Astrocyte of the cerebellum (primary cell): ENCODE results near the gene FLNB.
A peak's percentile ranks its signal among the peaks of the same experiment; 100 is the strongest.

Experiments
- DNase-seq: peaks from one replicate; pipeline ENCODE4 v3.0.0-alpha.2; 2011; ENCODE audit warnings: low read depth
- H3K4me3 ChIP-seq: 2 replicates; pipeline ENCODE4 v1.5.1; 2011; ENCODE audit warnings: mild to moderate bottlenecking, low read depth, low read length, moderate library complexity
- CTCF ChIP-seq: IDR thresholded peaks from 2 replicates; pipeline ENCODE4 v1.5.1; 2012; ENCODE audit warnings: low read length, low read depth, moderate library complexity, mild to moderate bottlenecking; ENCODE audit errors: missing control alignments
- in situ Hi-C: cut with HindIII; loops from 2 replicates; pipeline ENCODE4 v1.10.0; 2017; ENCODE audit warnings: low sequenced_read_pairs

The FLNB gene

GRCh38 chr3:58161435-58162398 lies 153.5 kb downstream of the FLNB start:
- peak; percentile 85 for DNase-seq
- TF ChIP-seq CTCF, result no peak
- in situ Hi-C loops, result loop anchor here (10.0 to 25.0 kb wide), 2 partner anchors 149 to 217 kb away; partner anchors contain the start of gene FLNB

GRCh38 chr3:58163234-58163633 lies 155.0 kb downstream of the FLNB start:
- no peak for TF ChIP-seq CTCF
- in situ Hi-C loops, result loop anchor here (10.0 to 25.0 kb wide), 2 partner anchors 151 to 218 kb away; partner anchors contain the start of gene FLNB
- peak; percentile 11 for DNase-seq
- H3K4me3 ChIP-seq, result no peak overlapping the region

More at GRCh38 chr3:58161435-58162398, 153.5 kb downstream of the FLNB start:
- no peak overlapping the region for H3K4me3 ChIP-seq

GRCh38 chr3:58164199-58164879 lies 156.1 kb downstream of the FLNB start:
- TF ChIP-seq CTCF, result no peak
- in situ Hi-C loops, result loop anchor here (10.0 to 25.0 kb wide), 2 partner anchors 152 to 220 kb away; partner anchors contain the start of gene FLNB

GRCh38 chr3:58164906-58165821 lies 156.9 kb downstream of the FLNB start:
- in situ Hi-C loops, result loop anchor here (10.0 to 25.0 kb wide), 2 partner anchors 153 to 220 kb away; partner anchors contain the start of gene FLNB
- TF ChIP-seq CTCF, result no peak
- peak; percentile 40 for DNase-seq

More at GRCh38 chr3:58164199-58164879, 156.1 kb downstream of the FLNB start:
- no peak overlapping the region for H3K4me3 ChIP-seq
- peak; percentile 59 for DNase-seq

GRCh38 chr3:58167431-58168351 lies 159.5 kb downstream of the FLNB start:
- peak; percentile 97 for TF ChIP-seq CTCF
- no peak for DNase-seq
- no peak overlapping the region for H3K4me3 ChIP-seq
- in situ Hi-C loops, result loop anchor here (10.0 to 25.0 kb wide), 2 partner anchors 155 to 223 kb away; partner anchors contain the start of gene FLNB

More at GRCh38 chr3:58164906-58165821, 156.9 kb downstream of the FLNB start:
- H3K4me3 ChIP-seq, result no peak overlapping the region
